Fibroblast of skin of right biceps (primary cell): ENCODE data around the gene HMCN2.
"Not testable (repeated sequence)": the region's sequence is repeated elsewhere in the genome, so short reads cannot be mapped to it uniquely, and the experiment has no call there.

Experiments used
- DNase-seq: peaks from one replicate; pipeline ENCODE4 v3.0.0-alpha.2; 2013

The HMCN2 gene

GRCh38 chr9:130331573-130331972 is 66.0 kb downstream of the HMCN2 start:
- peak; percentile 67 for DNase-seq

- DNase-seq = no peak
Measured at GRCh38 chr9:130332384-130332926, 66.9 kb downstream of the HMCN2 start.

- DNase-seq = no peak
Measured at GRCh38 chr9:130333041-130333711, 67.6 kb downstream of the HMCN2 start.

GRCh38 chr9:130333712-130334062 is 68.1 kb downstream of the HMCN2 start:
- no peak for DNase-seq

- DNase-seq = no peak
Measured at GRCh38 chr9:130334915-130335314, 69.4 kb downstream of the HMCN2 start.

- no peak for DNase-seq
Measured at GRCh38 chr9:130336027-130336610, 70.6 kb downstream of the HMCN2 start.

- no peak for DNase-seq
Measured at GRCh38 chr9:130336885-130337284, 71.3 kb downstream of the HMCN2 start.

- DNase-seq = no peak
Measured at GRCh38 chr9:130337318-130337717, 71.8 kb downstream of the HMCN2 start.

- DNase-seq = no peak
Measured at GRCh38 chr9:130337784-130338380, 72.3 kb downstream of the HMCN2 start.

- not testable (repeated sequence) for DNase-seq
Measured at GRCh38 chr9:130338891-130339290, 73.3 kb downstream of the HMCN2 start.

GRCh38 chr9:130339306-130339705 is 73.7 kb downstream of the HMCN2 start:
- no peak for DNase-seq

- DNase-seq = no peak
Measured at GRCh38 chr9:130340011-130340410, 74.5 kb downstream of the HMCN2 start.

- DNase-seq = not testable (repeated sequence)
Measured at GRCh38 chr9:130340557-130340956, 75.0 kb downstream of the HMCN2 start.

GRCh38 chr9:130341128-130341527 is 75.6 kb downstream of the HMCN2 start:
- DNase-seq = no peak

GRCh38 chr9:130341839-130342713 is 76.5 kb downstream of the HMCN2 start:
- no peak for DNase-seq

GRCh38 chr9:130342714-130343085 is 77.1 kb downstream of the HMCN2 start:
- no peak for DNase-seq

GRCh38 chr9:130343445-130343918 is 77.9 kb downstream of the HMCN2 start:
- DNase-seq = no peak

GRCh38 chr9:130344366-130344765 is 78.8 kb downstream of the HMCN2 start:
- DNase-seq = no peak

- DNase-seq = no peak
Measured at GRCh38 chr9:130345009-130345896, 79.7 kb downstream of the HMCN2 start.

- DNase-seq = no peak
Measured at GRCh38 chr9:130345897-130346385, 80.4 kb downstream of the HMCN2 start.

GRCh38 chr9:130346431-130346830 is 80.9 kb downstream of the HMCN2 start:
- no peak for DNase-seq

- no peak for DNase-seq
Measured at GRCh38 chr9:130347036-130347435, 81.5 kb downstream of the HMCN2 start.
